Measurements from ENCODE around the gene ARHGAP45. TPM values are rescaled to one million over a fixed set of nuclear protein-coding genes. Genes with fewer than 3 reads are reported as not detected.

Gene ARHGAP45
- total and polyA plus RNA-seq, 2 of the 8 experiments (the other 6 are each of a cell fraction or from before 2014, with no cell fraction given): 31.4 to 41.8 TPM

GRCh38 chr19:1115646-1116420 lies 48.9 kb downstream of the ARHGAP45 start (continued):
- TF ChIP-seq ATF2 (IDR thresholded peaks at IDR 0.05; ENCODE audit: low read length) (no peak), CTBP2 (IDR thresholded peaks at IDR 0.05; ENCODE audit: borderline replicate concordance, insufficient read depth, insufficient read length, low read length) (no peak)
